PC-9 (cell line): ENCODE measurements around the gene CD84. TPM values are rescaled to one million over a fixed set of nuclear protein-coding genes. Genes with fewer than 3 reads are reported as not detected.

Experiments
- BruUV-seq: library from RNA; stranded (reverse); fragments of 400-500 nt; replicated peaks from 2 replicates; lab custom pipeline; 2021; lab: Mats Ljungman, UMichigan
- CTCF ChIA-PET: fragments of 300-600 bp; sonication (Branson Sonifier 250); formaldehyde crosslinking; loops from one replicate; lab custom pipeline; 2022; ENCODE audit warnings: antibody characterized with exemption; lab: Charles Lee
- POLR2A ChIA-PET: fragments of 300-600 bp; sonication (Branson Sonifier 250); formaldehyde crosslinking; loops from one replicate; lab custom pipeline; 2022; ENCODE audit warnings: antibody characterized with exemption; ENCODE audit not compliant: unreplicated experiment; lab: Charles Lee
- DNase-seq, 2 experiments: peaks; one replicate each; pipeline versions ENCODE4 v3.0.0 to v3.0.0-alpha.2; 2015 to 2022; ENCODE audit warnings: mixed read lengths in 1 of 2
- H2AFZ ChIP-seq: fragments of 200-600 bp; sonication (generic); 2 replicates; pipeline ENCODE4 v1.8.1; 2017; ENCODE audit warnings: antibody characterized with exemption
- H3F3A ChIP-seq: fragments of 200-600 bp; sonication (generic); 2 replicates; pipeline ENCODE4 v1.8.1; 2017; ENCODE audit warnings: antibody characterized with exemption, mild to moderate bottlenecking, low read depth; ENCODE audit not compliant: insufficient read depth
- H3K27ac ChIP-seq: fragments of 200-600 bp; sonication (generic); 2 replicates; pipeline ENCODE4 v1.6.1; 2016; ENCODE audit warnings: mixed run types
- H3K27me3 ChIP-seq: fragments of 200-600 bp; sonication (generic); 2 replicates; pipeline ENCODE4 v1.6.1; 2016; ENCODE audit warnings: low read depth, mixed run types; ENCODE audit not compliant: insufficient read depth
- H3K36me3 ChIP-seq: fragments of 200-600 bp; sonication (generic); 2 replicates; pipeline ENCODE4 v1.6.1; 2016; ENCODE audit warnings: low read depth, mixed run types
- H3K4me1 ChIP-seq: fragments of 200-600 bp; sonication (generic); replicated peaks from 2 replicates; pipeline ENCODE4 v1.6.1; 2016; ENCODE audit warnings: mixed run types; ENCODE audit not compliant: insufficient read depth
- H3K4me2 ChIP-seq: fragments of 200-600 bp; sonication (generic); 2 replicates; pipeline ENCODE4 v1.6.1; 2017; ENCODE audit warnings: mixed run types
- H3K4me3 ChIP-seq: fragments of 200-600 bp; sonication (generic); 2 replicates; pipeline ENCODE4 v1.6.1; 2016; ENCODE audit warnings: mixed run types
- H3K79me2 ChIP-seq: fragments of 200-600 bp; sonication (generic); 2 replicates; pipeline ENCODE4 v1.6.1; 2017; ENCODE audit warnings: low read depth, mixed run types
- H3K9me2 ChIP-seq: fragments of 200-600 bp; sonication (generic); 2 replicates; pipeline ENCODE4 v1.8.1; 2017; ENCODE audit warnings: mild to moderate bottlenecking; ENCODE audit not compliant: insufficient read depth
- H3K9me3 ChIP-seq: fragments of 200-600 bp; sonication (generic); 2 replicates; pipeline ENCODE4 v1.8.1; 2016; ENCODE audit warnings: low read depth; ENCODE audit not compliant: insufficient read depth
- H4K20me1 ChIP-seq: fragments of 200-600 bp; sonication (generic); 2 replicates; pipeline ENCODE4 v1.8.1; 2017; ENCODE audit not compliant: insufficient read depth
- CTCF ChIP-seq: fragments of 200-600 bp; sonication (generic); conservative IDR thresholded peaks from 2 replicates; pipeline ENCODE4 v1.6.1; 2017; ENCODE audit warnings: mixed run types, antibody characterized with exemption, mild to moderate bottlenecking, moderate library complexity
- EZH2 ChIP-seq: fragments of 200-600 bp; sonication (generic); IDR thresholded peaks from 2 replicates; pipeline ENCODE4 v1.8.0; 2017; ENCODE audit warnings: antibody characterized with exemption, low read depth
- intact Hi-C: fragments of 100-400 bp; cut with micrococcal nuclease; formaldehyde crosslinking; loops from one replicate; pipeline ENCODE4 v1.10.0; 2022; ENCODE audit not compliant: unreplicated experiment
- total RNA-seq: library from RNA; stranded (reverse); gene quantifications from 2 replicates; pipeline ENCODE4 v1.2.3, GENCODE V29; 2021

The CD84 gene
- total RNA-seq, 1 experiment from 2014 or later, result not detected

DNA sequence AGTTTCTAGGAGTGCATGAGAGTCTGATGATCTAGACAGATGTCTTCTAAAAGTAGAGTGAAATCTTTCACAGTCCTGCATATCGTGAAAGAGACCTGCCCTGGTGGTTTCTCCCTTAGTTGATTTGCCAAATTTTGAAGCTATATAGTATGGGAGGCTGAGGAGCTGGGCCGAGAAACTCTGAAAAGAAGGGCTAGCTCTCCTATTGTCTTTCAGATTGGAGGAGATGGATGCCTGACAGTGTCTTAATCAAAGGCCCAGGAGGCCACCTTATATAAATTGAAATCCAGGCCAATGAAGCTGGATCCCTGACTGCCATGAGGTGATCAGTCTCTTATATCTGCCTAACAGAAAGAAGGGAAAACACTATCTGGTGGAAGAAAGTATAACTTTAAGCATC, 18.4 kb upstream of the CD84 start:
- Histone ChIP-seq H3F3A (no peaks in the 10 kb centered on the region), H3K27me3 (peaks cover 9% of the 10 kb centered on the region), H3K4me2 (no peak overlapping the region), H3K36me3 (no peaks in the 10 kb centered on the region), H3K4me3 (no peak overlapping the region), H2AFZ (no peak overlapping the region), H3K79me2 (no peaks in the 10 kb centered on the region), H3K27ac (no peak overlapping the region), H3K4me1 (no peaks in the 10 kb centered on the region), H4K20me1 (no peaks in the 10 kb centered on the region), H3K9me2 (no peaks in the 10 kb centered on the region), H3K9me3 (no peaks in the 10 kb centered on the region)
- no peak for DNase-seq
- ChIA-PET CTCF (interaction anchor here (0.5 kb wide), 1 partner anchor 441 kb away, joined by 3 read pairs; no protein-coding TSS in a partner anchor), POLR2A (no interaction called here)
- intact Hi-C loops, result no loop called here
- TF ChIP-seq EZH2 (no peak), CTCF (no peak)
- BruUV-seq, result no TSS peak

GRCh38 chr1:160597051-160597450, 17.8 kb upstream of the CD84 start:
- DNase-seq, result no peak
- POLR2A ChIA-PET, result no interaction called here
- no TSS peak for BruUV-seq
- Histone ChIP-seq H3K4me1 (no peaks in the 10 kb centered on the region), H3F3A (no peaks in the 10 kb centered on the region), H3K4me3 (no peak overlapping the region), H3K27me3 (peaks cover 9% of the 10 kb centered on the region), H3K9me3 (no peaks in the 10 kb centered on the region), H3K36me3 (no peaks in the 10 kb centered on the region), H3K79me2 (no peaks in the 10 kb centered on the region), H3K4me2 (no peak overlapping the region), H4K20me1 (no peaks in the 10 kb centered on the region), H3K9me2 (no peaks in the 10 kb centered on the region), H3K27ac (no peak overlapping the region), H2AFZ (no peak overlapping the region)
- TF ChIP-seq CTCF (no peak), EZH2 (no peak)
- CTCF ChIA-PET, result no interaction called here
- intact Hi-C loops, result no loop called here

- POLR2A ChIA-PET, result no interaction called here
Observed at GRCh38 chr1:160590488-160590887, 11.2 kb upstream of the CD84 start.

More at GRCh38 chr1:160590488-160590887, 11.2 kb upstream of the CD84 start:
- Histone ChIP-seq H3K4me3 (no peak overlapping the region), H4K20me1 (no peaks in the 10 kb centered on the region), H3K9me2 (peaks cover 5% of the 10 kb centered on the region; the same call in 1 of the 2 replicates), H3K36me3 (no peaks in the 10 kb centered on the region), H3K4me2 (no peak overlapping the region), H3K27me3 (peaks cover 19% of the 10 kb centered on the region), H3K4me1 (no peaks in the 10 kb centered on the region), H3K9me3 (no peaks in the 10 kb centered on the region), H3K79me2 (no peaks in the 10 kb centered on the region), H2AFZ (no peak overlapping the region), H3F3A (no peaks in the 10 kb centered on the region), H3K27ac (no peak overlapping the region)
- intact Hi-C loops, result no loop called here
- TF ChIP-seq CTCF (no peak), EZH2 (no peak)
- DNase-seq, result no peak
- CTCF ChIA-PET, result no interaction called here
- BruUV-seq, result no TSS peak
